Activated CD8-positive, alpha-beta memory T cell treated with anti-CD3 and anti-CD28 coated beads for 1 hour (primary cell): Measurements from ENCODE around the gene BUB1.
"Not testable (repeated sequence)": the region's sequence is repeated elsewhere in the genome, so short reads cannot be mapped to it uniquely, and the experiment has no call there.

ENCODE experiments used
- DNase-seq, 2 donors: peaks; one replicate each; pipeline ENCODE4 v3.0.0-alpha.2; 2020; ENCODE audit warnings: low read depth in 1 of 2; ENCODE audit errors: extremely low read depth in 1 of 2

Gene BUB1

GRCh38 chr2:110659248-110659647 lies 18.6 kb downstream of the BUB1 start:
- no peak for DNase-seq

- DNase-seq: no peak
Measured at GRCh38 chr2:110657724-110658305, 20.0 kb downstream of the BUB1 start.

GRCh38 chr2:110655701-110656100 lies 22.2 kb downstream of the BUB1 start:
- no peak for DNase-seq

- no peak for DNase-seq
Measured at GRCh38 chr2:110653861-110654260, 24.0 kb downstream of the BUB1 start.

- DNase-seq: no peak
Measured at GRCh38 chr2:110650346-110650745, 27.5 kb downstream of the BUB1 start.

- DNase-seq: no peak
Measured at GRCh38 chr2:110647777-110648176, 30.1 kb downstream of the BUB1 start.

- no peak for DNase-seq
Measured at GRCh38 chr2:110645616-110646015, 32.2 kb downstream of the BUB1 start.

GRCh38 chr2:110644357-110644756 lies 33.5 kb downstream of the BUB1 start:
- DNase-seq: no peak

GRCh38 chr2:110642360-110642759 lies 35.5 kb downstream of the BUB1 start:
- no peak for DNase-seq

- DNase-seq: no peak
Measured at GRCh38 chr2:110639972-110640371, 37.9 kb downstream of the BUB1 start.

- DNase-seq: no peak
Measured at GRCh38 chr2:110638952-110639695, 38.7 kb downstream of the BUB1 start.

- no peak for DNase-seq
Measured at GRCh38 chr2:110638004-110638403, 39.9 kb downstream of the BUB1 start.

GRCh38 chr2:110637093-110637492 lies 40.8 kb downstream of the BUB1 start:
- no peak for DNase-seq

- not testable (repeated sequence) for DNase-seq
Measured at GRCh38 chr2:110635949-110636628, 41.8 kb downstream of the BUB1 start.

- DNase-seq: not testable (repeated sequence)
Measured at GRCh38 chr2:110627348-110627747, 50.5 kb downstream of the BUB1 start.

GRCh38 chr2:110619326-110619939 lies 58.4 kb downstream of the BUB1 start:
- DNase-seq: not testable (repeated sequence)

- not testable (repeated sequence) for DNase-seq
Measured at GRCh38 chr2:110613927-110614326, 63.9 kb downstream of the BUB1 start.

- DNase-seq: not testable (repeated sequence)
Measured at GRCh38 chr2:110610613-110611250, 67.1 kb downstream of the BUB1 start.

GRCh38 chr2:110609843-110610612 lies 67.8 kb downstream of the BUB1 start:
- not testable (repeated sequence) for DNase-seq

GRCh38 chr2:110608788-110609502 lies 68.9 kb downstream of the BUB1 start:
- not testable (repeated sequence) for DNase-seq
